22Rv1 (cell line): ENCODE results near the gene THAP4.

ENCODE experiments used
- H3K27ac ChIP-seq: fragments of 450-650 bp; 2 replicates; pipeline ENCODE4 v1.5.1; 2017
- CTCF ChIP-seq: fragments of 450-650 bp; IDR thresholded peaks from 2 replicates; pipeline ENCODE4 v1.5.1; 2017; ENCODE audit warnings: mild to moderate bottlenecking
- ZFX ChIP-seq: fragments of 450-650 bp; IDR thresholded peaks from 2 replicates; pipeline ENCODE4 v1.6.1; 2017; ENCODE audit warnings: antibody characterized with exemption, borderline replicate concordance

THAP4 gene

GRCh38 chr2:241551998-241552737, 84.8 kb downstream of the THAP4 start:
- H3K27ac ChIP-seq = no peak overlapping the region
- TF ChIP-seq CTCF = no peak
- TF ChIP-seq ZFX = no peak

GRCh38 chr2:241551599-241551997, 85.4 kb downstream of the THAP4 start:
- H3K27ac ChIP-seq = no peak overlapping the region
- TF ChIP-seq ZFX = no peak
- no peak for TF ChIP-seq CTCF

DNA sequence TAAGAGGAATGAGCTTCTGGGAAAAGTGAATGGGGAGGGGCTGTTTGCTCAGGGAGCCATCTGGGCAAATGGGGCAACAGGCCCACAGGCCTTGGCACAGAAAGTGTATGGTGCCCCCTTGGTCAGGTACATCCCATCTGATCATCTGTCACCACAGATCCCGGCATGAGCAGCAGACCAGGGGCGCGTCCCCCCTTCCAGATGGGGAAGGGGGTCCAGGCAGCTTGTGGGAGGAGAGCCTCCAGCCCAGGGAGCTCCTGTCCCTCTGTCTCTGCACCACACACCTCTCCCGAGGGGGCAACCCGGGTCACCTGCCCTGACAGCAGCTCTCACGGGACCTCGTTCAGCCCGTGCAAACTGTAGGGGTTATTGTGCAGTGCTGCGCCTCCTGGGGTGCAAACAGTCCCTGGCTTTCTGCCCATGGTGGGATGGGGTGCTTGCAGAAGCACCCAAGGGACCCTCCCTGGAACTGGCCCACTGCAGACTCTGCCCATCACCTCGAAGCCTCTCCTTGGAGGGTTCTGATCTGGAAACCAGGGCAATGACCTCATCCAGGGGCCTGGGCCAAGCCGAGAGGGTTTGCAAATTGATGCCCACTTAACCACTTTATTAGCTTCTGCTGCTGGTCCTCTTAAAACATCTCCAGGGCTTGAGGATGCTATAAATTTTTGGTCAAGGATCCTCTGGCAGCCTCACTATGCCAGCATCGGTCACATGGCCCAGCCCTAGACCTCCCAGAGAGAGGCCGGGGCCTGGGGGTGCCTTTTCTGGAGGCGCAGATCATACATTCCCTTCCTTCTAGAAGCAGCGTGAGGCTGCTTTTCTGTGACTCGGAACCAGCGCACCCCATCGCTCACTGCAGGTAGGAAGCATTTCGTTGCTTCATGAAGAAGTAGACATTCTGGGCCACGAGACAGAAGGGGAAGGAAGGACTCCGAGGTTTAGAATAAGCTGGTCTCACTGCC, 86.1 kb downstream of the THAP4 start:
- H3K27ac ChIP-seq = no peak overlapping the region
- no peak for TF ChIP-seq ZFX
- no peak for TF ChIP-seq CTCF

GRCh38 chr2:241548451-241548835, 88.5 kb downstream of the THAP4 start:
- TF ChIP-seq ZFX (no peak), CTCF (no peak)
- H3K27ac ChIP-seq = no peak overlapping the region

DNA sequence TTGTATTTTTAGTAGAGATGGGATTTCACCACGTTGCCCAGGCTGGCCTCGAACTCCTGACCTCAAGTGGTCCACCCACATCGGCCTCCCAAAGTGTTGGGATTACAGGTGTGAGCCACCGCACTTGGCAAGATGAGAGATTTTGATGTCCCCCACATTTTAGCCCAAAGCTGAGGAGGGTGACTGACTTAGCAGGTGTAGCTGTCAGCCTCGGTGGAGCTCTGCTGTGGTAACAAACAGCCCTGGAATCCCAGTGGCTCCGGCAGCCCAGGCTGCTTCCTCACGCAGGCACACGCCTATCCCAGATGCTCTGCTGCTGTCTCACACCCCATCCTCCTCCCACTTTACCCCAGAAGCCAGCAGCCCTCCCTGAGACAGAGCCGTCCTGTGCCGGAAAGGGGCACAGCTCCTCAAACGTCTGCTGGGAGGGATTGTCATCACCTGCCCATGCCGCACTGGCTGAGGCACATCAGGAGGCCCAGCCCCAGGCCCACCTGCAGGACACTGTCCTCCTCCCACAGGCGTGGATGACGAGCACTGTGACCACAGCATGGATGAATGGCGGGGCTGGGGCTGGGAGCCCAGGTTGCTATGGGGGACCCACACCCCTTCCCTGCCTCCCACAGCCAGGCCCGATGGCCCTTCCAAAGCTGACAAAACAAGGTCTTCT, 89.0 kb downstream of the THAP4 start:
- H3K27ac ChIP-seq = no peak overlapping the region
- TF ChIP-seq ZFX (no peak), CTCF (no peak)

- TF ChIP-seq CTCF = no peak
- no peak for TF ChIP-seq ZFX
- no peak overlapping the region for H3K27ac ChIP-seq
Measured at GRCh38 chr2:241546771-241547498, 90.0 kb downstream of the THAP4 start.
